Muscle of leg (tissue), 11 donors: Measurements from ENCODE around the gene STK25. TPM values are rescaled to one million over a fixed set of nuclear protein-coding genes. Genes with fewer than 3 reads are reported as not detected.

Source experiments
- DNase-seq: peaks from one replicate; pipeline ENCODE4 v3.0.0; 2013
- H3K27ac ChIP-seq: one replicate; pipeline ENCODE4 v1.5.1; 2013; ENCODE audit warnings: mild to moderate bottlenecking, low read length, control low read depth
- H3K27me3 ChIP-seq: one replicate; pipeline ENCODE4 v1.6.1; 2013; ENCODE audit warnings: low read length; ENCODE audit not compliant: control insufficient read depth, insufficient read depth
- H3K36me3 ChIP-seq: one replicate; pipeline ENCODE4 v1.6.1; 2013; ENCODE audit warnings: low read length; ENCODE audit not compliant: control insufficient read depth, insufficient read depth
- H3K4me1 ChIP-seq: one replicate; pipeline ENCODE4 v1.6.1; 2013; ENCODE audit warnings: low read length; ENCODE audit not compliant: control insufficient read depth, insufficient read depth
- H3K4me3 ChIP-seq: one replicate; pipeline ENCODE4 v1.5.1; 2013; ENCODE audit warnings: low read length, control low read depth
- H3K9me3 ChIP-seq: replicated peaks from 2 replicates; pipeline ENCODE4 v1.6.1; 2013; ENCODE audit warnings: low read depth, low read length; ENCODE audit not compliant: control insufficient read depth
- WGBS: methylation state at CpG from one replicate; pipeline ENCODE4 v1.1.5; 2013; ENCODE audit warnings: missing lambda C conversion rate; ENCODE audit not compliant: insufficient coverage; 5-methylcytosine and 5-hydroxymethylcytosine counted together
- polyA plus RNA-seq, 8 donors: library from polyadenylated mRNA; unstranded; fragments of 120-200 nt; gene quantifications; one replicate each; pipeline versions ENCODE4 v1.2.1 to v1.2.3, GENCODE V29; 2013; ENCODE audit warnings: inconsistent platforms in 1 of 8, low replicate concordance in 1 of 8; ENCODE audit not compliant: insufficient read length in 8 of 8, insufficient read depth in 1 of 8
- total RNA-seq: library from RNA; stranded (reverse); fragments of 120-200 nt; gene quantifications from one replicate; pipeline ENCODE4 v1.2.4, GENCODE V29; 2013

The STK25 gene
- total and polyA plus RNA-seq, 9 donors = 207 to 364 (median 260) TPM

DNA sequence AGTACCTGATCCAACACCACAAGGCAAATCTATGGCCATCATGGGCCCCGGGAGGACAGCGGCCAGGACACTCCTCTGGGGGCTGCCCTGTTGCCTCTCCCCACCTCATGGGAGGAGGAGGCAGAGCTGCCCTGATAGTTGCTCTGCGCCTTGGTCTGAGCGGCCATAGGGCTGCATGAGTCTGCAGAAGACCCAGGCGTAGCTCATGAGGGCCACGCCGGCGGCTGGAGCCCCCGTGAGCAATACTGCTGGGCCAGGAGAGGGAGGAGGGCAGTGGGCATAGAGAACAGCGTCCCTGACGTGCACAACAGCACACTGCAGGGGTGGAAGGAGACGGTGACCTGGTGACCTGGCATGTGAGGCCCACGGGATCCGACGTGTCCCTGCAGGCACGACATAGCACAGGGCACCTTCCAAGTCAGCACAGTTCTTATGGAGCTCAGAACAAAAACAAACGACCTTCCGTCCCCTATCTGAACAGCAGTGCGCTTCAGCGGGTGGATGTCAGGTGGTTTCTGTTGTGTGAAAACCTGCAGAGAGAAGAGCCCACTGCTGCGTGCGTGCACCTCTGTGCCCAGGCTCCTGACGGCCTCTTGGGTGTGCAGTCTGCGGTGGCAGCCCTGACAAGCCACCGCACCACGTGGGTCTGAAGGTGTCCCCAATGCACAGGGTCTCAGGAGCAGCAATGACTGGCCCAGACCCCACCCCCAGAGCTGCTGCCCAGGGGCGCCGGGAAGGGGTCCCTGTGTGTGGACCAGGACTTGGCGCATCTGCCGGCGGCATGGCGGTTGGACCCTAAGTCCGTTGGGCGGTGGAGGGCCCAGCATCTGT lies 13.0 kb downstream of the STK25 start:
- no peak overlapping the region for H3K27ac ChIP-seq
- no peaks in the 10 kb centered on the region for H3K27me3 ChIP-seq
- peaks cover 32% of the 10 kb centered on the region for H3K4me1 ChIP-seq
- no peak overlapping the region for H3K4me3 ChIP-seq
- no peak for DNase-seq
- peaks cover 80% of the 10 kb centered on the region for H3K36me3 ChIP-seq
- 85% methylated on average over 30 of the region's 34 CpGs for whole genome bisulfite sequencing
- H3K9me3 ChIP-seq = no peaks in the 10 kb centered on the region

DNA sequence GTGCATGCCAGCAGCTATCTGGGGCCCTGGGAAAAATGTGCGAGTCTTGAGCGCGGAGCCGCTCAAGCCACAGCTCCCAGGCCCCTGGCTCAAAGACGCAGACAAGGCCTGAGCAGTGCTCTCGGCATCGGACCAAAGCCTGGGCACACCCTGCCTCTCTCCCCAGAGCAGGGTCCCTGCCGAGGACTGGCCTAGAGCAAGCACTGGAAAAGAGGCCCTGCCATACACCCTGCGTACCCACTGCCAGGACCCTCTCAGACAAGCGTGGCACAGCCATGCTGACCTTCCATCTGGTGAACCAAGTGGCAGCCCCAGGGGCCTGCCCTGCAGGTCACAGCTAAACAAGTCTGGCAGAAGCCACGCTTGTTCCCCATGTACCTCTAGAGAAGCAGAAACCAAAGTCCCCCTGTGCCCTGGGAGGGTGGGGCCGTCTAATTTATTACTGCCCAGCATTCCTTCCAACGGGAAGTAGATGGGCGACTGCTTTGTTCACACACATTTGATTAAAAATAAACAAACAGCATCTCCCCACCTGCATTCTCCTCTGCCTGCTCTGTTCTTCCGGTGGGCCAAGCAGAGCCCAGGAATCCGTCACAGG lies 14.0 kb downstream of the STK25 start:
- no peak overlapping the region for H3K4me3 ChIP-seq
- peaks cover 73% of the 10 kb centered on the region for H3K36me3 ChIP-seq
- no peak overlapping the region for H3K27ac ChIP-seq
- H3K27me3 ChIP-seq = no peaks in the 10 kb centered on the region
- H3K4me1 ChIP-seq = peaks cover 27% of the 10 kb centered on the region
- WGBS = 85% methylated on average over 14 of the region's 16 CpGs
- H3K9me3 ChIP-seq = no peaks in the 10 kb centered on the region
- no peak for DNase-seq

DNA sequence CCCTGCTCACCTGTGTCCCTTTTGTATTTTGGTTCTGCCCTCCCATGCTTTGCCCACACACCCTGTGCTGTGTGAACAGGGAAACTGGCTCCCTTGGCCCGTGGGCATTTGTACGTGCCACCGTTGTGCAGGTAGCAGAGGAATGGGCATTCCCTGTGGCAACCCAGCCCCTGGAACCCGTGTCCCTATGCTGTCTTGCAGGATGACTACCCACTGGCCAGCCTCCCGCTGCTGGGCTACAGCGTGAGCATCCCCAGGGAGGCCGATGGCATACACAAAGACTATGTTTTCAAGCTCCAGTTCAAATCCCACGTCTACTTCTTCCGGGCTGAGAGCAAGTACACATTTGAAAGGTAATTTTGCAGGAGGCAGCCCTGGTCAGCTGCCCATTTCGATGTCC lies 15.3 kb downstream of the STK25 start:
- no peak for DNase-seq
- no peak overlapping the region for H3K27ac ChIP-seq
- peaks cover 24% of the 10 kb centered on the region for H3K4me1 ChIP-seq
- WGBS = 89% methylated on average over 5 of the region's 10 CpGs
- H3K9me3 ChIP-seq = no peaks in the 10 kb centered on the region
- H3K36me3 ChIP-seq = peaks cover 60% of the 10 kb centered on the region
- no peak overlapping the region for H3K4me3 ChIP-seq
- no peaks in the 10 kb centered on the region for H3K27me3 ChIP-seq

DNA sequence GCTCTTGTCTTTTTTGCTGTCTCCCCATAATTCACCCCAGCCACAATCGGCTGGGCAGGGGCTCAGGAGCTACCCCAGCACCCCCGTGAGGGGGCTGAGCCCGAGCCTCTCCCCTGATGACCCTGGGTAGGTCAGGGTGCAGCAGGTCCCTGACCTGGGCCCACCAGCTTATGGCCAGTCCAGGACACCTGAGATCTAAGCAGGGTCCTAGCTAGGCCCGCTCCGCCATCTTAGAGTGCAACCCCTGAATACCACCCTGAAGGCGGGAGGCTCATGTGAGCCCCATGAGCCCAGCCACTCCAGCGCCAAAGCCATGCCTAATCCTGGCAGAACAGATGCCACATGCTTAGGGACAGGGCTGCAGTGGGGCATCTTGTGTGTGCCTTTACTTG lies 16.2 kb downstream of the STK25 start:
- no peak for DNase-seq
- H3K36me3 ChIP-seq = peaks cover 52% of the 10 kb centered on the region
- 90% methylated on average over 7 of the region's 7 CpGs for WGBS
- no peak overlapping the region for H3K4me3 ChIP-seq
- H3K27ac ChIP-seq = no peak overlapping the region
- H3K27me3 ChIP-seq = no peaks in the 10 kb centered on the region
- no peaks in the 10 kb centered on the region for H3K9me3 ChIP-seq
- H3K4me1 ChIP-seq = peaks cover 24% of the 10 kb centered on the region

DNA sequence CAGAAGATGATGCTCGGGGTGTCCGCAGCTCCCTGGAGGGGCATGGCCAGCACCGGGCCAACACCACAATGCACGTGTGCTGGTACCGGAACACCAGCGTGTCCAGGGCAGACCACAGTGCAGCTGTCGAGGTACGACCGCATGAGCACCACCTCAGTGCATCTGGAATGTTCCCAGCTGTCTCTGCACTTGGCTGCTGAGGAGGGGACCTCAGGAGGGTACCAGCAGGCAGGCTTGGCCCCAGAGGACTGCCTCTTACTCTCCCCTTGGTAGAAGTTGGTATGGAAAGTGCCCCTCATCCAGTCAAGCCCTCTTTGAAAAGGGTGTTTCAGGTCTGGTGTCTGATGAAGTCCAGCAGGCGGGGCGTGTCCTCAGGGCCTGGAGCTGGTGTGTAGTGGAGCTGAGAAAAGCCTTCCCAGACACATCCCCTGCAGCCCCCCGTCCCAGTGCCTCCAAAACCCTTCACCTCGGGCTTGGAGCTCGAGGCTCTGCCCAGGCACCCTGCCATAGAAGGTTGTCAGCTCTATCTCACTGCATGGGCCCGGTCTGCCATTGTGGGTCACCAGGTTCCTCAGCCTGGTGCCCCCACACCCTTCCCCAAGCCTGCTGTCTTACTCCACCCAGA lies 16.7 kb downstream of the STK25 start:
- no peaks in the 10 kb centered on the region for H3K27me3 ChIP-seq
- H3K27ac ChIP-seq = no peak overlapping the region
- H3K4me3 ChIP-seq = no peak overlapping the region
- no peaks in the 10 kb centered on the region for H3K9me3 ChIP-seq
- DNase-seq = no peak
- peaks cover 24% of the 10 kb centered on the region for H3K4me1 ChIP-seq
- WGBS = 72% methylated on average over 13 of the region's 15 CpGs
- peaks cover 50% of the 10 kb centered on the region for H3K36me3 ChIP-seq

DNA sequence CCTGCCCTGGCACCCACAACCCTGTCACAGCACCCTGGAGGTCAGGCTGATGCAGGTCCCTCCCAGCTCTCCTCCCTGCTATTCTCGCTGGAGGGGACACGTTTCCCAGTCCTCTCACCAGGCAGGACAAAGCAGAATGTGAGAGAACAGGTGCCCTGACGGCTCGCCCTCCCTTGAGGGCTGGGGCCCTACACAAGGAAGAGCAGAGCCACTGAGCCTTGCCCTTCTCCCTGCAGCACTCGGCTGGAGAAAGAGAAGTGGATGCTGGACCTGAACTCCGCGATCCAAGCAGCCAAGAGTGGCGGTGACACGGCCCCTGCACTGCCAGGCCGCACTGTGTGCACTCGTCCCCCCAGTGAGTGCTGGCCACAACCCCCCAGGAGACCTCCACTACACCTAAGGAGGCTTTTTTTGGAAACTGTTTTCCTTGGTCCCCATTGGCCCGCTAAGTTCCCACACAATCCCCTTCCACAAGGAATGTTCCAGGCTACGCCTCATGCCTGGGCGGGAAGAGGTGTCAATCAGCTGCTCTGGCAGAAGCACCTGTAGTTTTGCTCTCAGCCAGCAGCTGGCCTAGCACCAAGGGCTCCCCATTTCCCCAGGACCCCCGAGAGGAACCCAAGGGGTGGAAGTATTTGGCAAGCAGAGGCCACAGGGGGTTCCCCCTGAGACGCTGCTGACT lies 17.4 kb downstream of the STK25 start:
- DNase-seq = no peak
- Histone ChIP-seq H3K27ac (no peak overlapping the region), H3K4me1 (peaks cover 24% of the 10 kb centered on the region), H3K27me3 (no peaks in the 10 kb centered on the region), H3K4me3 (no peak overlapping the region), H3K36me3 (peaks cover 46% of the 10 kb centered on the region), H3K9me3 (no peaks in the 10 kb centered on the region)
- WGBS = 67% methylated on average over 10 of the region's 16 CpGs

DNA sequence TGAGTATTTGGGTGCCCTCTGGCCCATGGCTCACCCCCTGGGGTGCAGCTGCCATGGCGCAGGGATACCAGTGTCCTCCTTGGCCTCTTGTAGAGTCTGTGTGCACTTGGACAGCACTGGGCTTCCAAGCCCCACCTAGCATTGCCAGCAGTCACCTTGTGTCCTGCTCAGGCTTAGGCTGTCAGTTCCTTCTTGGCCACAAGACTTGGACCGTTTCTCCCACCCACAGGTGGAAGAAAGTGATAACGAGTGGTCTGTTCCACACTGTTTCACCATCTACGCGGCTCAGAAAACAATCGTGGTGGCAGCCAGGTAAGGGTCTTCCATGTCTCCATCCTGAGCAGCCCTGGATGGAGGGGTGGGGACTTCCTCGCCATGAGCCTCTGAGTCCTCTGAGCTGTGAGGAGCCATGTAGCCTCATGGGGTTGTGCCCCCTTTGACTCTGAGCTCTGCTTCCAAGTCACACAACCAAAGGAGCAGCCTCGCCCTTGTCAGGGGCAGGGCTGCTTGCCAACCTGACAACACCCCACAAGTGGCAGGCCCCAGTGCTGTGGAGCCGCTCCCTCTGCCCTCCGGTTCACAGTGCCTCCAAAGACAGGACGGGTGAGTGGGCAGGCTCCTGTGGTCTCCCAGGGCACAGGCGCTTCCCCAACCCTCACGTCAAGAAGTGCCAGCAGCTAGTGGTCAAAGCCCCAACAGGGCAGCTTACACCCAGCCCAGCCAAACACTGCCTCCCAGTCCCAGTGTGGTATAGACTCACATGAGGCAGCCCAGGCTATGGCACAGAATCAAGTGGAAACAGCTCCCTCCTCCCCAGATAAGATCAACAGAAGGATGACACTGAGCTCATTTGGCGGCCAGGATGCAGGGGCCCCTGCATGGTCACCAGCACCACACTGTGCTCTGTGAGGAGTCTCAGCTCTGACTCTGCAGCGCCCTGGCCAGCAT lies 18.4 kb downstream of the STK25 start:
- Histone ChIP-seq H3K4me3 (no peak overlapping the region), H3K4me1 (peaks cover 24% of the 10 kb centered on the region), H3K9me3 (no peaks in the 10 kb centered on the region), H3K27me3 (no peaks in the 10 kb centered on the region), H3K36me3 (peaks cover 37% of the 10 kb centered on the region), H3K27ac (peak overlapping the region; percentile 51)
- DNase-seq = no peak
- 90% methylated on average over 12 of the region's 15 CpGs for WGBS

DNA sequence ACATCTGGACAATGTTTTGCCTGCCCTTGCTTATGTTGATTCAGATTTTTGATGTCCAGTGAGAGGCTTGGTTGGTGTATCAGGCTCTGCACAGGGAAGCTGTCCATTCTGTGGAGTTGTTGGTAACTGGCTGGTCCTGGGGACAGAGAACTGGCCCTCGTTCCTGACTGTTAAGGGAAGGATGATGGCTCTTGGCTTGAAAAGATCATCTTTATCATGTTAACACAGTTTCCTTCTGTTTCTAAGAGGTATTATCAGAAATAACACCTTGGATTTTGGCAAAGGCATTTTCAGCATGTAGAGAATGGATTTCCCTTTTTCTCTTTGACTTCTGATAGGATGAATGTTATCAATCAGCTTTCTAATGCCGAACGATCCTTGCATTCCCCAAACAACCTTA lies 19.3 kb downstream of the STK25 start:
- Histone ChIP-seq H3K9me3 (no peaks in the 10 kb centered on the region), H3K4me1 (peaks cover 24% of the 10 kb centered on the region), H3K27ac (no peak overlapping the region), H3K27me3 (no peaks in the 10 kb centered on the region), H3K36me3 (peaks cover 30% of the 10 kb centered on the region), H3K4me3 (no peak overlapping the region)
- DNase-seq = no peak
- no CpG with 5 or more reads among the region's 3 CpGs for WGBS

DNA sequence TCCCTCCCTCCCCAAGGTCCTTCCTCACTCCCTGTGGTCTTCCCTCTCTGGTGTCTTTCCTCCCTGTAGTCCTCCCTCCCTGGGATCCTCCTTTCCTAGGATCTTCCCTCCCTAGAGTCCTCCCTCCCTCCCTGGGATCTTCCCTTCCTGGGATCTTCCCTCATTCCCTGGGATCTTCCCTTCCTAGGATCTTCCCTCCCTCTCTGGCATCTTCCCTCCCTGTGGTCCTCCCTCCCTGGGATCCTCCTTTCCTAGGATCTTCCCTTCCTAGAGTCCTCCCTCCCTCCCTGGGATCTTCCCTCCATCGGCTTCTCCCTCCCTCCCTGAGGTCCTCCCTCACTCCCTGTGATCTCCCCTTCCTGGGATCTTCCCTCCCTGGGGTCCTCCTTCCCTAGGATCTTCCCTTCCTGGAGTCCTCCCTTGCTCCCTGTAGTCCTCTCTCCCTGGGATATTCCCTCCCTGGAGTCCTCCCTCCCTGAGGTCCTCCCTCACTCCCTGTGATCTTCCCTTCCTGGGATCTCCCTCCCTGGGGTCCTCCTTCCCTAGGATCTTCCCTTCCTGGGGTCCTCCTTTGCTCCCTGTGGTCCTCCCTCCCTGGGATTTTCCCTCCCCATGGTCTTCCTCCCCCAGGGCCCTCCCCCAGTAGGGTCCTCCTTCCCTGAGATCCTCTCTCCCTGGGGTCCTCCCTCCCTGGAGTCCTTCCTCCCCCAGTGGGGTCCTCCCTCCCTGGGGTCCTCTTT lies 23.0 kb downstream of the STK25 start:
- no peak overlapping the region for H3K4me3 ChIP-seq
- 91% methylated on average over 1 of the region's 1 CpG for WGBS

More for the DNA sequence above, 23.0 kb downstream of the STK25 start:
- no peak for DNase-seq
- peaks cover 18% of the 10 kb centered on the region for H3K36me3 ChIP-seq
- H3K4me1 ChIP-seq = peaks cover 29% of the 10 kb centered on the region
- no peak overlapping the region for H3K27ac ChIP-seq
- H3K9me3 ChIP-seq = no peaks in the 10 kb centered on the region
- H3K27me3 ChIP-seq = no peaks in the 10 kb centered on the region
